IPS-18c (cell line): ENCODE measurements around the gene DEXI.

Source experiments
- H3K4me3 ChIP-seq: 2 replicates; pipeline ENCODE4 v1.7.0; 2013; ENCODE audit warnings: low read depth, mild to moderate bottlenecking, low read length, moderate library complexity; ENCODE audit not compliant: insufficient read depth
- H3K9me3 ChIP-seq: one replicate; pipeline ENCODE4 v1.6.1; 2013; ENCODE audit warnings: mild to moderate bottlenecking, low read length, moderate library complexity; ENCODE audit not compliant: control insufficient read depth, insufficient read depth

Gene DEXI

DNA sequence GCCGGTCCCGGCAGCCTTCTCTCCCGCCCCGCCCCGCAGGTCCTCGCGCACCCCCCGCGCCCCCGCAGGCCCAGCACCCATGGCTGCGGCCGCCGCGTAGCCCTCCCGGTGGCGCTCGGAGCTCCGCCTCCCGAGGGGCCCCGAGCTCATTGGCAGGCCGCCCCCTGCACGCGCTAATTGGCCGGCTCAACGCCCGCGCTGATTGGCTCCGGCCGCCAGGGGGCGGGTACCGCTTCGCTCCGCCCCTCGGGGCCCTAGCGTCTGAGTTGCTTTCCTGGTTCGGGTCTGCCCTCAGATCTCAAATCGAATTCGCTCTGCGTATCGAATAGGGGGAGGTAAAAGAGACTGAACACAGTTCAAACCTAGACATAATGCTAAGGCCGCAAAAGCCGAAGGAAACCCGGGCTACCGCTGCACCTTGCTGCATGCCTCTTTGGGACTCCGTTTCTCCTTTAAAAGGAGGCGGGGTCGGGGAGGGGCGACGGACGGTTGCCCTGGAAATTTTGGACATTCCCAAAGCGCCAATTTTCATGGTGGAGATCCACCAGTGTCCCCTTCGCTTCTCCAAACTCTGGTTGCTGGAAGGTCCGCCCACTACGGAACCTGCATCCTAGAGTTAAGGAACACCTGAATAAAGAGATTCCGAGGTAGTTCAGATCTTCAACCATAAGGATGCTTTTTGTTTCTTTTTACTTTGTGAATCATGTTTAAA, at the start of gene DEXI:
DEXI (minus strand) TSS at position 117 of the 712 bp plus-strand sequence. CDS start 463 bp downstream, outside the sequence.
- Histone ChIP-seq H3K4me3 (peak within 1 kb of the TSS; percentile 75), H3K9me3 (no peaks in the 10 kb centered on the region)

DNA sequence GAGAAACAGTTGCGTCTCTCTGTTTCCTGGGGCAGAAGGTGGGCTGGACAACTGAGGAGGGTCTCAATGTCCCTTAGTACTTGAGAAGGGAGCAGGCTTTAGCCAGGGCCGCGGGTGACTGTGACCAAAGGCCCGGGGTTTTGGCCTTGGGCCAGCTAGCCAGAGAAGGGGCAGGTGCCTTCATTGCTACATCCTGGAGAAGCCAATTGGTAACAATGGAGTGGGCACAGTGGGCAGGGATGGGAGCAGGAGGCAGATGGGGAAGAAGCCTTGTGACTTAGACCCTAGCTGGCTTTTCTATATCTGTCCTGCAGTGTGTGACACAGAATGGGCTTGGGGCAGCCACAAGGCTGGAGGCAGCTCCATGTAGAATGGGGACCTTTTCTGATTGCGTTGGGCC, 48.1 kb upstream of the DEXI start:
- Histone ChIP-seq H3K4me3 (no peak overlapping the region), H3K9me3 (no peaks in the 10 kb centered on the region)

DNA sequence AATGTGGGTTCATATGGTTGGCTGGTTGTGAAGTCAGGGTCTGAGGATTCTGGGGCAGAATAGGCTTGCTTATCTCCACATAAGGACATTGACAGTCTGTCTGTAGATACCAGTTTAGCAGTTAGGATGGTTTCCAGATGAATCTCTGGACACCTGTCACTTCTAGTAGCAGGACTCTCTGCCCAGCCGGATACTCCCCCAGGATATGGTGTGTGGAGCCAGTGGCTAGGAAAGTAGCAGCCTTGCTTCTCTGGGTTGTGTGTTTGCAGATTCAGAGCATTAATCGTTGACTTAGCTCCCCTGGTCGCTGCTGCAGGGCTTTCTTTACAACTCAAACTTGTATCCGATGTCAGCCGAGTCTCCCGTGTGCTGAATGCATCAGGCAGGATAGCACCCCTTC, 47.3 kb upstream of the DEXI start:
- Histone ChIP-seq H3K9me3 (no peaks in the 10 kb centered on the region), H3K4me3 (no peak overlapping the region)

DNA sequence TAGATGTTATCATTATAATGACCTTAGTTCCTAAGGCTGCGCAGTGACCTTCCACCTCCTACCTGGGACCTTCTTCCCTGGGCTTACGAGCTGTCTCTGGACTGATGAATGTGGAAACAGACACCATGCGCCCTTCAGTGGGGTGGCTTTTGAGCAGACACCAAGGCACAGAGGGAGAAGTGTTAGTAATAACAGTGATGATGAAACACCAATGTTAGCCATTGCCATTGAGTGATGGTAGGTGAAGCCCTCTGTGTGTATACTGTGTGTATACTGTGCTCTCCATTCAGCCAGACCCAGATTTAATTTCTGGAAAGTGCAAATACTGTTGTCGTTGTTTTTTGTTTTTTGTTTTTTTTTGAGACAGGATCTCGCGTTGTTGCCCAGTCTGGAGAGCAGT, 46.6 kb upstream of the DEXI start:
- Histone ChIP-seq H3K9me3 (no peaks in the 10 kb centered on the region), H3K4me3 (no peak overlapping the region)

DNA sequence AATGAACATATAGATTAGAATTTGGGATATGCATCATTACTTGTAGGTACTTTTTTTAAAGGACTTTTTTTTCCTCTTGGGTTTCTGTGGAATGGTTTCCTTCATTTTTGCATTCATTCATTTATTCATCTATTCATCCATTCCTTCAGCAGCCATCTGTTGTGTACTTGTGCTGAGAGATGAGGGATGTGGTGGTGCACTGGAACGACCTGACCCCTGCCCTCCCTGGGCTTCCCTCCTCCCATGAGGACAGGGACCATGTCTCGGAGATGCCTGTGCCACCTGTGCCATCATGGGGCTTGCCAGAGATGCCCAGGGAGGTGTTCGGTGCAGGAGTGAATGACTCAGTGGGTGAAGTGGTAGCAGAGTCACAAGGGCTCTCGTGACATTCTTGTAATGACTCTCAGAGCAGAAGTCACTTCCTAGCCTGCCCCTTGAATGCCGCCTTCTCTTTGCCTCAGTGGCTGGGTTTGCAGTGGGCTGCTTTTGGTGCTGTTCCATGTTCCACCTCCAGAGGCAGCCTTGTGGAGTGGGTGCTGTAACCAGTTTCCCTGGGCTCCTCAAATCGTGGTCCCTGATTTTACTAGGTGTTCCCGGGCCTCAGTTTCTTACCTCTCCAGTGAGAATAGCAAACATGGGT, 46.0 kb upstream of the DEXI start:
- H3K4me3 ChIP-seq, result no peak overlapping the region

DNA sequence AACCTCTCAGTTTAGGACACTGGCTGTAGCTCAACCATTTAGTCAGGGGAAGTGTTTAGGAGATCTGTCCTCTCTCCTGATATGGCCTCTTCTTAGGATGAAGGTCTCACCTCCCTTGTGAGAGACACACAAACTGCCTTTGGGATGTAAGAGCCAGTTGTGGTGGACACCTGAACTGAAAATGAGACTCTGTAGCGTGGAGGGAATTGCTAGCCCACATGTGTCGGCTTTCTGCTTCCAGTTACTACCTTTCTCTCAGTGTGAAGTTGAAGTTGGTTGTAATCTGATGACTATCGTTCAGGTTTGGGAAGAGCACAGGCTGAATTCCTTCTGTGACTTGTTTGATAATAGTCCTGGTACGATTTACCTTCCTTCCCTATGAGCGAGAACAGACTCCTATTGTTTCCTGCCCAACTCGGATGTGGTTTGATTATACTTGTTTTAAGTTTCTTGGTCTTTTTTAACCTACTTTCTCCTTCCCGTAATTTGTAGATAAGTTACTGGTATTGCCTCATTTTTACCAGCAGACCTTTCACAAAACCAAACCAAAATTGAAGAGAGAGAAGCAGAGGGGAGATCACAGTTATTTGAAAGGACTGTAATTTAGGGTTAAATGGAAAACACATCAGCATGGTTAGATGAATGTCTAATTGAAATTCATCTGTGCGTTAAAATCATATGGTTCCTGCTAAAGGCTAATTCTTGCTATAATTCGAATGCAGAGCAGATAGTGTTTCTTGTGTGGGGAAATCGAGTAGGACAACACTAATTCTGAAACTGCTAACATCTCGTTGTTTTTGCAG, 45.3 kb upstream of the DEXI start:
- Histone ChIP-seq H3K4me3 (no peak overlapping the region), H3K9me3 (no peaks in the 10 kb centered on the region)

More for the DNA sequence above, 46.0 kb upstream of the DEXI start:
- no peaks in the 10 kb centered on the region for H3K9me3 ChIP-seq

DNA sequence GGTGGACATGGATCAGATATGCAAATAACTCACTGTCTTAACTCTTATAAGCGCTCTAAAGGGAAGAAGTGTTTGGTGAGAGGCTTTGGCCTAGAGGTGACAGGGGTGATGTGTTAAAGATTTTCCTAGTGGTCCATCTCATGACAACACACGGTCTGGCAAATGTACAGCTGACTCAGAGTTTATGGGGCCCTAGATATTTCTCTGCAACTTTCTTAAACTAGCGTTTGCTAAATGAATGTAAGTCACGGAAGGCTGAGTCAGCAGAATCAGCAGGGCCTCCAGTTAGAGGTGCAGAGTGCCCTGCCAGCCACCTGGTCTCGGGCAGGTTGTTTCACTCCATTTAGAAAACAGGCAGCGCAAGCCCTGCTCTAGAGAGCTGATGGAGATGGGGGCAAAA, 42.2 kb upstream of the DEXI start:
- Histone ChIP-seq H3K4me3 (no peak overlapping the region), H3K9me3 (no peaks in the 10 kb centered on the region)

DNA sequence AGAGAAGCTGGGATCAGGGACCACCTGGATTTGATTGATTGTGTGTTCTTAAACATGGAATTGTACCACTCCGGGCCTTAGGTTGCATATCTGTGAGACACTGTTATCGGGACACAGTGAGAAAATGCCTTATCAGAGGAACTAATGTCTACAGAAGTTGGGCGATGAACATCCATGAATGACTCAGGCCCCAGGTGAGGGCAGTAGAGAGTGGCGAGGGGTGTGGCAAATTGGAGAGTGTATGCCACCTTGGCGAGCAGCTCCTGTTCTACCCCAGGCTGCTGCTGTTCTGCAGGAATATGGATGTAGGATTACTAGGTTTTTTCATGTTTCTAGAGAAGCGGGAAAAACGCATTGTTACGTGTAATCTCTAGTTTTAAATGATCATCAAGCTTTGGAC, 40.9 kb upstream of the DEXI start:
- H3K9me3 ChIP-seq, result no peaks in the 10 kb centered on the region
- H3K4me3 ChIP-seq, result no peak overlapping the region

DNA sequence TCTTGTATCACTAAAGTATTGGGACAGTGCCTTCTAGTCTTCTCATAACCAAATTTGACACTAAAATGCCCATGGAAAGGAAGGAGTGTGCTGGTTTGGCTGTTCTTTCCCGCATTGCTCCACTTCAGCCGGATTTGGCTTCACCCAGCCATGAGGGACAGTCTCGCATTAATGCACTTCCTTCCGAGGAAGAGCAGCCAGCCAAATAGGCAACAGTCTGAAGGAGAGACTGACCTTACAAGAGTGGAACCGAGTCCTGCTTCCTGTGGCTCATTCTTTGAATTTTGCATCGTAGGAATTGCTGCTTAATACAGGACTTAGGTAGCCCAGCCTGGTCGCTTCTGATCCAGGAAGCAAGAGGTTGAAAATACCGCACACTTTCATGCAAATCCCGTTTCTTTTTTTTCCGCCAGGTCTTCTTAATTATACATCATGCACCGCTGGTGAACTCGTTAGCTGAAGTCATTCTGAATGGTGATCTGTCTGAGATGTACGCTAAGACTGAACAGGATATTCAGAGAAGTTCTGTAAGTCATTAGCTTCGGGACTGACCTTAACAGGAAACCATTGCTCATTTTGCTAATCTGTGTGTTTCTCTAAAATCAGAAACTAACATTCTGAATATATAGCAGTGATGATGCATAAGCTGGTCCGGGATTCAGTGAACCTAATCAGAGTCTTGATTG, 40.3 kb upstream of the DEXI start:
- Histone ChIP-seq H3K9me3 (no peaks in the 10 kb centered on the region), H3K4me3 (no peak overlapping the region)

DNA sequence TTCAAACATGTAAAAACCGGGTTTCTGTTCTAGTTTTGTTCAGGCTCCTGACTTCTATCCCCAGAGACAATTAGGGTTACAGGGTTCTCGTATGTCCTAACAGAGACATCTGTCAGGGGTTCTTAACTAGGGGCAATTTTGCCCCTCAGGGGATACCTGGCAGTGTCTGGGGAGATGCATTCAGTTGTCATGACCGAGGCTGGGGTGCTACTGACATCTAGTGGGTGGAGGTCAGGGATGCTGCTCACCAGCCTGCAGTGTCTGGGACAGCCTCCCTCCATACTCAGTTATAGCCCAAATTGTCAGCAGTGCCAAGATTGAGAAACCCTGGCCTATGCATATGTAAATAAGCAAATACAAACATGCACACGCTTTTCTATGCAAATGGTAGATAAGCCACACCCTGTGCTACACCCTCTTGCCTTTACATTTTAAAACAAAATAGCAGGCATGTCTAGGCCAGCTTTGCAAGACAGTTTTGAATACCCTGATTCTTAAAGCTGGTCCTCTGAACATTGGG, 39.5 kb upstream of the DEXI start:
- Histone ChIP-seq H3K9me3 (peaks cover 2% of the 10 kb centered on the region), H3K4me3 (no peak overlapping the region)

DNA sequence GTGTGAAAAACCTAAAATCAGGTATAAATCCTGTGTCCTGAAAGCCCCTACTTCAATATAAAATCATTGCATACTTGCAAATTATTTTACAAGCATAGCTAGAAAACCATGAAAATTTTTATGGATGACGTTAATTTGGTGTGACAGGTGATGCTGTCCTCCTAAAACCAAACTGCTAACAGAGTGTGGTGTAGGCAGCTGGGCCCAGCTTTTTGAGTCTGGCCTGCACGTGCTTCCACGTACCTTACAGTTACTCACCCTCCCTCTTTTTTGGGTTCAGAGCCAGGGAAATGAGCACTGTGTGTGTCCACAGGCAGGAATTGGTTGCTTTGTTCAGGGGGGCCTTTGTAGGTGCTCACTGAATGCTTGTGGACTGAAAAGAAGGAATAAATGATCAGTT, 38.5 kb upstream of the DEXI start:
- Histone ChIP-seq H3K4me3 (no peak overlapping the region), H3K9me3 (peaks cover 2% of the 10 kb centered on the region)

DNA sequence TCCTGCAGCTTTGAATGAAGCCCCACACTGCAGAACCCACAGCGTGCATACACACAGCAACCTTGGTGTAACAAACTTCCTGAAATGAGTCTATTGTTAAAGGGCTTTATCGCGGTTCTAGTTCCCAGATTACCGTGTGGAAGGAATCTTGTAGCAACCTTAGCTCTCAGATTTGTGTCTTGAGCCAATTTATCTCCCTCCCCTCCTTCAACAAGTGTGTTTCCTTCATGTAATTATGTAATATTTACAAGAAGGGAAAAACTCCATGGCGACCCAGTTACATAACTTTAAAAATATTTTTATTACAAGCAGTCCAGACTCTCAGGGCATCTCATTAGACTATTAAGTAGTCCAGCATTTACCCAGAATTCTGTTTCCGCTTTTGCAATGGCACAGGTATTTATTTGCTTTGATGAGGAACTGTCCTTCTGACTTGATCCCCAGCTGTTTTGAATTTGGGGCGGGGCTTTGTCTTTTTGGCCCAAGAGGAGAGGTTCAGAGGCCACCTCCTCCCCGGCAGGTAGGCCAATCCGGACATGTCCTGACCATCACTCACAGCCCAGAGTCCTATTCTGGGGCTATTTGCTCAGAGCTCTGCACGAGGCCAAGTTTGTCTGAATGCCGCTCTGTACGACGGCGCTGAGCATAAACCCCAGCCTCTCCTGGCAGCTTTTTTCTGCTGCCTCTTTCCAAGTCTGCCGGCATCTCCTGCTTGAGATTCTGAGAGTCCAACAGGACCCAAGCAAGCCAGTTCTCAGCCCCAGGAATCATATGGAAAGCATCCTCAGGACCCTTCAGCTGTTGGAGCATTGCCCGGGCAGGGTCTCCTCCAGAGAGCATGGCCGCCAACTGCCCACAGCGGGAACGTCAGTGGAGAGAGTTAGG, 37.7 kb upstream of the DEXI start:
- Histone ChIP-seq H3K9me3 (peaks cover 2% of the 10 kb centered on the region), H3K4me3 (no peak overlapping the region)

DNA sequence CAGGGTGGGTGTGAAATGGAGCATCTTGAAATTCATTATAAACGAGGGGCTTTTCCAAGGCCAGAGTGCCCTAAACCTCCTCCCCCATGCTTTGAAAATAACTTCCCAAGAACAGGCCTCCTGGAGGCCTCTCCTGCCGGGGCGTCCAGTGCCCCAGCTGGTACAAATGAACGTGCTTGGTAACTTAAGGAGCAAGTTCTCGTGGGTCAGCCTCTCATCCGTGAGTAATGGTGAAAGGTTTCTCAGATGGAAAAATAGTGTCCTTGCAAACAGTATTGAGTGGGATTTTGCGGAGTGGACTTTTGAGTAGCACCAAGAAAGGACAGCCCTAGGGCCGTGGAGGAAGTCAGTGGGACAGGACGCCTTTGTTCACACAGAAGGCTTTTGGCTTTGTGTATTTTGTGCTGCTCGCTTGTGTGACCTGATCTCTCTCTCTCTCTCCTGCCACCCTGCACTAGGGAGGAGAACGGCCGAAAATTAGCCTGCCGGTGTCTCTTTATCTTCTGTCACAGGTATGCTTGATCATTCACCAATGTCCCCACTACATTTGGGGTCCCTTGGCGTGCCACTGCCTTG, 36.7 kb upstream of the DEXI start:
- Histone ChIP-seq H3K9me3 (peaks cover 2% of the 10 kb centered on the region), H3K4me3 (no peak overlapping the region)

DNA sequence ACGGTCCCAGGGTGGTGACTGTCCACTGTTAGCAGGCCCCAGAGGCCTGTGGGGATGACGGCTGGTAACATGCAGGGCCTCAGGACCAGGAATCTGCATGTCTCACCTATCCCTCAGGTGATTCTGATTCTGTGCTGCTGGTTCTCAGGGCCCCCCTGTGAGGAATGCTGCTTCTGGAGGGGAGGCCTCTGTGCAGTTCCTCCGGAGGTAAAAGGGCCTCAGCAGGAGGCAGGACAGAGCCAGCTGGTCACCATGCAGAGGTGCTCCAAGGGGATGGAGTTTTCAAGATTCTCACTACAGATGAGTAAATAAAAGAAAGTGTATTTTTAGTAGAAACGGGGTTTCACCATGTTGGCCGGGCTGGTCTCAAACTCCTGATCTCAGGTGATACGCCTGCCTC, 35.9 kb upstream of the DEXI start:
- Histone ChIP-seq H3K4me3 (no peak overlapping the region), H3K9me3 (peaks cover 2% of the 10 kb centered on the region)

DNA sequence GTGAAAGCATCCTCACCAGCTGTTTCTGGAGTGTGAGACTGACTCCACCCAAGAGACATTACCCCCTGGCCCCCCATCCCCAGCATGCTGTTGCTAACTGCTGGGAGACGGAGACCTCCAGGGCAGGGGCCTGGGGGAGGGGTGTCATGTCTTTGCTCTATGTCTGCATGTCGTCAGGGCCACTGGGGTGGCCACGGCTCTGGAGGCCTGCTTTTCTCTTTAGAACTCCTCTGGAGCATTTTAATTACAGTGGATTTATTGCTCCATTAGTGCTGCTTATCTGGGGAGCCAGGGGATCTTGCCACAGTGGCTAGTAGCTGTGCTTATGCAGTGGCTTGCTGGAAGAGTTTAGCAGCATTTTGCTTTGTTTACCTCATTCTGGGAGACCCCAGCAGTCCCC, 34.4 kb upstream of the DEXI start:
- no peak overlapping the region for H3K4me3 ChIP-seq
- peaks cover 2% of the 10 kb centered on the region for H3K9me3 ChIP-seq

DNA sequence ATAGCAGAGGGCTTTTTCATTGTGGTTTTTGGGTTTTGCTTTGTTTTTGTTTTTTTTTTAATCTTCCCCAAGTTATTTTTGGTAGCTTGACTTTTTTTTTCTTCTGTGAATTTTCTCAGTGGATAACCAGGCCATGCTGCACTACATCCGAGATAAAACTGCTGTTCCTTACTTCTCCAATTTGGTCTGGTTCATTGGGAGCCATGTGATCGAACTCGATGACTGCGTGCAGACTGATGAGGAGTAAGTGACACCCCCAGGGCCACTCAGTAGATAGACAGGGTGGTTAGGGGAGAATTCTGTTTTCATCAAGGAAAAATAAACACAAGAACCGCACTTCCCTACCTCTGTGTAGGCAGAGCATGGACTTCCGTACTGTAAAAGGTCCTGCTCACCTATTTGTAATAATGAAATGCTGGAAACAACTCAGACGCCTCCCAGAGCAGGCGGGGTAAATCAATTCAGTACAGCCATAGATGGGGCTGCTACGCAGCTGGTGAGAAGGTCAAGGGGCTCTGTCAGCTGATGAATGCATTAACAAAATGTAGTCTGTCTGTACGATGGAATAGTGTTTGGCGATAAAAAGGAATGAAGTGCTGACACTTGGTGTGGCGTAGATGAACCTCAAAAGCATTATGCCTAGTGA, 30.7 kb upstream of the DEXI start:
- Histone ChIP-seq H3K9me3 (peaks cover 2% of the 10 kb centered on the region), H3K4me3 (no peak overlapping the region)
